HL-60 (cell line): ENCODE data around the gene TMEM233.

Experiments
- GABPA ChIP-seq: IDR thresholded peaks from 2 replicates; pipeline ENCODE4 v1.6.1; 2012; ENCODE audit warnings: low read depth
- POLR2AphosphoS5 ChIP-seq: IDR thresholded peaks from 2 replicates; pipeline ENCODE4 v1.6.1; 2012; ENCODE audit warnings: low read depth
- SPI1 ChIP-seq: IDR thresholded peaks from 2 replicates; pipeline ENCODE4 v1.6.1; 2012; ENCODE audit warnings: low read depth, mild to moderate bottlenecking, borderline replicate concordance
- TF ChIP-seq, protein P1 (sequence below): IDR thresholded peaks from one replicate; pipeline ENCODE4 v1.5.1; 2011; ENCODE audit warnings: low read length, control low read depth, inconsistent platforms; ENCODE audit not compliant: insufficient read depth
- TF ChIP-seq, protein P2 (sequence below): IDR thresholded peaks from 2 replicates; pipeline ENCODE4 v1.6.1; 2012; ENCODE audit warnings: low read depth; ENCODE audit not compliant: insufficient replicate concordance

DNA sequence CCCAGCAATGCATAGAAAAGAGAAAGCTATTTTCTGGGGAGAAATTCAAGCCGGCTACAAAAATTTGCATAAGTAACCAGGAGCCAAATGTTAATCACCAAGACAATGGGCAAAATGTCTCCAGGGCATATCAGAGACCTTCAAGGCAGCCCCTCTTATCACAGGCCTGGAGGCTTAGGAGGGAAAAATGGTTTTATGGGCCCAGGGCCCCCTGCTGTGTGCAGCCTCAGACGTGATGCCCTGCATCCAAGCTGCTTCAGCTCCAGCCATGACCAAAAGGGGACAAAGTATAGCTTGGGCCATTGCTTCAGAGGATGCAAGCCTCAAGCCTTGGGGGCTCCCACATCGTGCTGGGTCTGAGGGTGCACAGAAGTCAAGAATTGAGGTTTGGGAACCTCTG is 15.8 kb downstream of the TMEM233 start:
- TF ChIP-seq, protein P1, sequence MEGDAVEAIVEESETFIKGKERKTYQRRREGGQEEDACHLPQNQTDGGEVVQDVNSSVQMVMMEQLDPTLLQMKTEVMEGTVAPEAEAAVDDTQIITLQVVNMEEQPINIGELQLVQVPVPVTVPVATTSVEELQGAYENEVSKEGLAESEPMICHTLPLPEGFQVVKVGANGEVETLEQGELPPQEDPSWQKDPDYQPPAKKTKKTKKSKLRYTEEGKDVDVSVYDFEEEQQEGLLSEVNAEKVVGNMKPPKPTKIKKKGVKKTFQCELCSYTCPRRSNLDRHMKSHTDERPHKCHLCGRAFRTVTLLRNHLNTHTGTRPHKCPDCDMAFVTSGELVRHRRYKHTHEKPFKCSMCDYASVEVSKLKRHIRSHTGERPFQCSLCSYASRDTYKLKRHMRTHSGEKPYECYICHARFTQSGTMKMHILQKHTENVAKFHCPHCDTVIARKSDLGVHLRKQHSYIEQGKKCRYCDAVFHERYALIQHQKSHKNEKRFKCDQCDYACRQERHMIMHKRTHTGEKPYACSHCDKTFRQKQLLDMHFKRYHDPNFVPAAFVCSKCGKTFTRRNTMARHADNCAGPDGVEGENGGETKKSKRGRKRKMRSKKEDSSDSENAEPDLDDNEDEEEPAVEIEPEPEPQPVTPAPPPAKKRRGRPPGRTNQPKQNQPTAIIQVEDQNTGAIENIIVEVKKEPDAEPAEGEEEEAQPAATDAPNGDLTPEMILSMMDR = no peak
- TF ChIP-seq POLR2AphosphoS5 (no peak), GABPA (no peak), SPI1 (no peak)
- TF ChIP-seq, protein P2, sequence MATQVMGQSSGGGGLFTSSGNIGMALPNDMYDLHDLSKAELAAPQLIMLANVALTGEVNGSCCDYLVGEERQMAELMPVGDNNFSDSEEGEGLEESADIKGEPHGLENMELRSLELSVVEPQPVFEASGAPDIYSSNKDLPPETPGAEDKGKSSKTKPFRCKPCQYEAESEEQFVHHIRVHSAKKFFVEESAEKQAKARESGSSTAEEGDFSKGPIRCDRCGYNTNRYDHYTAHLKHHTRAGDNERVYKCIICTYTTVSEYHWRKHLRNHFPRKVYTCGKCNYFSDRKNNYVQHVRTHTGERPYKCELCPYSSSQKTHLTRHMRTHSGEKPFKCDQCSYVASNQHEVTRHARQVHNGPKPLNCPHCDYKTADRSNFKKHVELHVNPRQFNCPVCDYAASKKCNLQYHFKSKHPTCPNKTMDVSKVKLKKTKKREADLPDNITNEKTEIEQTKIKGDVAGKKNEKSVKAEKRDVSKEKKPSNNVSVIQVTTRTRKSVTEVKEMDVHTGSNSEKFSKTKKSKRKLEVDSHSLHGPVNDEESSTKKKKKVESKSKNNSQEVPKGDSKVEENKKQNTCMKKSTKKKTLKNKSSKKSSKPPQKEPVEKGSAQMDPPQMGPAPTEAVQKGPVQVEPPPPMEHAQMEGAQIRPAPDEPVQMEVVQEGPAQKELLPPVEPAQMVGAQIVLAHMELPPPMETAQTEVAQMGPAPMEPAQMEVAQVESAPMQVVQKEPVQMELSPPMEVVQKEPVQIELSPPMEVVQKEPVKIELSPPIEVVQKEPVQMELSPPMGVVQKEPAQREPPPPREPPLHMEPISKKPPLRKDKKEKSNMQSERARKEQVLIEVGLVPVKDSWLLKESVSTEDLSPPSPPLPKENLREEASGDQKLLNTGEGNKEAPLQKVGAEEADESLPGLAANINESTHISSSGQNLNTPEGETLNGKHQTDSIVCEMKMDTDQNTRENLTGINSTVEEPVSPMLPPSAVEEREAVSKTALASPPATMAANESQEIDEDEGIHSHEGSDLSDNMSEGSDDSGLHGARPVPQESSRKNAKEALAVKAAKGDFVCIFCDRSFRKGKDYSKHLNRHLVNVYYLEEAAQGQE = no peak
